Measurements from ENCODE around the gene NAE1.

- TF ChIP-seq CTCF (conservative IDR thresholded peaks at IDR 0.05) (no peak), ZFX (IDR thresholded peaks at IDR 0.05) (no peak)
Measured at GRCh38 chr16:66774981-66775380, 55.8 kb downstream of the NAE1 start.

Data from C4-2B (cell line).